ENCODE results near the gene DOCK9.

DOCK9 gene

GRCh38 chr13:98962901-98963590 is 14.8 kb downstream of the DOCK9 start:
- H3K4me3 ChIP-seq (ENCODE audit: control insufficient read depth, low read depth, low read length), result no peak overlapping the region
- no peak for DNase-seq (ENCODE audit: low read depth)
- TF ChIP-seq, protein P1, sequence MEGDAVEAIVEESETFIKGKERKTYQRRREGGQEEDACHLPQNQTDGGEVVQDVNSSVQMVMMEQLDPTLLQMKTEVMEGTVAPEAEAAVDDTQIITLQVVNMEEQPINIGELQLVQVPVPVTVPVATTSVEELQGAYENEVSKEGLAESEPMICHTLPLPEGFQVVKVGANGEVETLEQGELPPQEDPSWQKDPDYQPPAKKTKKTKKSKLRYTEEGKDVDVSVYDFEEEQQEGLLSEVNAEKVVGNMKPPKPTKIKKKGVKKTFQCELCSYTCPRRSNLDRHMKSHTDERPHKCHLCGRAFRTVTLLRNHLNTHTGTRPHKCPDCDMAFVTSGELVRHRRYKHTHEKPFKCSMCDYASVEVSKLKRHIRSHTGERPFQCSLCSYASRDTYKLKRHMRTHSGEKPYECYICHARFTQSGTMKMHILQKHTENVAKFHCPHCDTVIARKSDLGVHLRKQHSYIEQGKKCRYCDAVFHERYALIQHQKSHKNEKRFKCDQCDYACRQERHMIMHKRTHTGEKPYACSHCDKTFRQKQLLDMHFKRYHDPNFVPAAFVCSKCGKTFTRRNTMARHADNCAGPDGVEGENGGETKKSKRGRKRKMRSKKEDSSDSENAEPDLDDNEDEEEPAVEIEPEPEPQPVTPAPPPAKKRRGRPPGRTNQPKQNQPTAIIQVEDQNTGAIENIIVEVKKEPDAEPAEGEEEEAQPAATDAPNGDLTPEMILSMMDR (conservative IDR thresholded peaks at IDR 0.05; ENCODE audit: control insufficient read depth, insufficient read depth, low read depth, low read length), result no peak

DNA sequence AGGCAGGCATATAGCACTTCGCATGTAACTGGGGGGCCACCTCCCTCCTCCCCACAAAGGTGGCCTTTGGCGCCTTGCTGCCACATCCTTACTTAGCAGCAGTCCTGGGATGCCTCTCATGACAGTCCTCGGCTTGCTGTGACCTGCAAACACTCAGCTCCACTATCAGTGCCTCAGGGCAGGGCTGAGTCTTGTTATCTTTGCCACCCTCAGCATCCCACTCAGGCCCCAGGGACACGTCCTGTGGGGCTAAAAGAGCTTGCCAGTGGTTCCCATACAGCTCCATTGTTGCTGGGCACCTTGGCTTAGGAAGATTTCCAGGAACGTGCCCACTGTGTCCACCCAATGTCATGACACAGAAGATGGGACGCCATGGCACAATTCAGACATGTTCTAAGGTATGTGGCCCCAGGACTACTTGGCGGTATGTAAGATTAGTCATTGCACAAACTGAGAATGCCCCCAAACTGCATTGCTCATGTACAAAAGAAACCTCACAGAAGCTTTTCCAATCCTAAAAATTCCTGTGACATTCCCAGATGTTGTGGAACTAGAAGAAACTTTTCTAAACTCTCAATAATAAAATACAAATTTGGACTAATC is 16.3 kb downstream of the DOCK9 start:
- no peak for DNase-seq (ENCODE audit: low read depth)

GRCh38 chr13:98960606-98961502 is 17.0 kb downstream of the DOCK9 start:
- TF ChIP-seq, protein P1 (conservative IDR thresholded peaks at IDR 0.05; ENCODE audit: control insufficient read depth, insufficient read depth, low read depth, low read length), result no peak
- DNase-seq (ENCODE audit: low read depth), result no peak
- no peak overlapping the region for H3K4me3 ChIP-seq (ENCODE audit: control insufficient read depth, low read depth, low read length)

More for the DNA sequence above, 16.3 kb downstream of the DOCK9 start:
- TF ChIP-seq, protein P1 (conservative IDR thresholded peaks at IDR 0.05; ENCODE audit: control insufficient read depth, insufficient read depth, low read depth, low read length), result no peak
- H3K4me3 ChIP-seq (ENCODE audit: control insufficient read depth, low read depth, low read length), result no peak overlapping the region

- DNase-seq (ENCODE audit: low read depth), result no peak
- TF ChIP-seq, protein P1 (conservative IDR thresholded peaks at IDR 0.05; ENCODE audit: control insufficient read depth, insufficient read depth, low read depth, low read length), result no peak
- H3K4me3 ChIP-seq (ENCODE audit: control insufficient read depth, low read depth, low read length), result no peak overlapping the region
These were observed 17.9 kb downstream of the DOCK9 start for GRCh38 chr13:98959786-98960605.

- DNase-seq (ENCODE audit: low read depth), result no peak
- TF ChIP-seq, protein P1 (conservative IDR thresholded peaks at IDR 0.05; ENCODE audit: control insufficient read depth, insufficient read depth, low read depth, low read length), result no peak
- H3K4me3 ChIP-seq (ENCODE audit: control insufficient read depth, low read depth, low read length), result no peak overlapping the region
These were observed 18.6 kb downstream of the DOCK9 start for GRCh38 chr13:98959291-98959690.

- no peak overlapping the region for H3K4me3 ChIP-seq (ENCODE audit: control insufficient read depth, low read depth, low read length)
- TF ChIP-seq, protein P1 (conservative IDR thresholded peaks at IDR 0.05; ENCODE audit: control insufficient read depth, insufficient read depth, low read depth, low read length), result no peak
- no peak for DNase-seq (ENCODE audit: low read depth)
These were observed 19.4 kb downstream of the DOCK9 start for GRCh38 chr13:98958443-98958794.

All from fibroblast of mammary gland (primary cell).